T-helper 2 cell treated with Interferon-gamma antibody and Interleukin-4, amounts not matched to agents 5 μg/mL and 100 μg/mL, for 36 hours (primary cell): ENCODE results near the gene ARL14EP.

Source experiments
- DNase-seq: peaks from one replicate; pipeline ENCODE4 v3.0.0; 2021; ENCODE audit warnings: low spot score
- H3K27ac Mint-ChIP-seq: one replicate; pipeline ENCODE4 v1.8.0; 2021; ENCODE audit warnings: mild to moderate bottlenecking, mixed read lengths
- H3K27me3 Mint-ChIP-seq: one replicate; pipeline ENCODE4 v1.8.0; 2021; ENCODE audit warnings: low read depth, mixed read lengths
- H3K36me3 Mint-ChIP-seq: one replicate; pipeline ENCODE4 v1.8.0; 2021; ENCODE audit warnings: low read depth, mixed read lengths
- H3K4me1 Mint-ChIP-seq: one replicate; pipeline ENCODE4 v1.8.0; 2021; ENCODE audit warnings: low read depth, mixed read lengths
- H3K4me3 Mint-ChIP-seq: one replicate; pipeline ENCODE4 v1.8.0; 2022; ENCODE audit warnings: mild to moderate bottlenecking, moderate library complexity, mixed read lengths
- H3K9me3 Mint-ChIP-seq: one replicate; pipeline ENCODE4 v1.8.0; 2021; ENCODE audit warnings: mixed read lengths

The ARL14EP gene

GRCh38 chr11:30322826-30323710 is at the start of gene ARL14EP:
Gene ARL14EP (plus strand): TSS chr11:30323104. CDS start chr11:30330949, 7,845 bp downstream.
- peak within 1 kb of the TSS; percentile 100 for H3K4me3 Mint-ChIP-seq
- H3K36me3 Mint-ChIP-seq, result peaks cover 18% of the 10 kb centered on the region
- DNase-seq, result peak; percentile 92
- no peaks in the 10 kb centered on the region for H3K9me3 Mint-ChIP-seq
- peaks cover 3% of the 10 kb centered on the region for H3K27me3 Mint-ChIP-seq
- peaks cover 29% of the 10 kb centered on the region for H3K4me1 Mint-ChIP-seq
- peak within 1 kb of the TSS; percentile 99 for H3K27ac Mint-ChIP-seq

DNA sequence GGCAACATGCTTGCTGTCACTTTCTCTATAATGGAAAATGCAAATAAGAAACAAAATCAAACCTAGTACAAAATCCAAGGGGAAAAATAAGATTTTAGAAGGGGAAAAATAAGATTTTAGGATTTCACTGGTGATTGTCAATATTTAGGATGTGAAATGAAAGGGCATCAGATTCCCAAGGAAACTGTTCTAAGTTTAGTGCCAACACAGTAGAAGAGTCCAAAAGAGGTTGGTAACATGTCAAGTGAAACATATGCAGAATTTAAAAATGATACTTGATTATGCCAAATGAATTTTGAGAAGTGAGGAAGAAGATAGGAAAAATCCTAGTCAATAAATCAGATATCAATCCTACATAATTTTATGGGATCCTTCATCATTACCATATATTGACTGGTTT is 45.7 kb upstream of the ARL14EP start:
- no peak overlapping the region for H3K27ac Mint-ChIP-seq
- peaks cover 8% of the 10 kb centered on the region for H3K4me1 Mint-ChIP-seq
- H3K9me3 Mint-ChIP-seq, result no peaks in the 10 kb centered on the region
- no peak for DNase-seq
- peaks cover 2% of the 10 kb centered on the region for H3K27me3 Mint-ChIP-seq
- H3K4me3 Mint-ChIP-seq, result no peak overlapping the region
- H3K36me3 Mint-ChIP-seq, result no peaks in the 10 kb centered on the region

GRCh38 chr11:30279796-30280195 is 43.1 kb upstream of the ARL14EP start:
- H3K9me3 Mint-ChIP-seq, result no peaks in the 10 kb centered on the region
- peaks cover 15% of the 10 kb centered on the region for H3K4me1 Mint-ChIP-seq
- no peak overlapping the region for H3K27ac Mint-ChIP-seq
- DNase-seq, result no peak
- H3K36me3 Mint-ChIP-seq, result no peaks in the 10 kb centered on the region
- peaks cover 3% of the 10 kb centered on the region for H3K27me3 Mint-ChIP-seq
- H3K4me3 Mint-ChIP-seq, result no peak overlapping the region

DNA sequence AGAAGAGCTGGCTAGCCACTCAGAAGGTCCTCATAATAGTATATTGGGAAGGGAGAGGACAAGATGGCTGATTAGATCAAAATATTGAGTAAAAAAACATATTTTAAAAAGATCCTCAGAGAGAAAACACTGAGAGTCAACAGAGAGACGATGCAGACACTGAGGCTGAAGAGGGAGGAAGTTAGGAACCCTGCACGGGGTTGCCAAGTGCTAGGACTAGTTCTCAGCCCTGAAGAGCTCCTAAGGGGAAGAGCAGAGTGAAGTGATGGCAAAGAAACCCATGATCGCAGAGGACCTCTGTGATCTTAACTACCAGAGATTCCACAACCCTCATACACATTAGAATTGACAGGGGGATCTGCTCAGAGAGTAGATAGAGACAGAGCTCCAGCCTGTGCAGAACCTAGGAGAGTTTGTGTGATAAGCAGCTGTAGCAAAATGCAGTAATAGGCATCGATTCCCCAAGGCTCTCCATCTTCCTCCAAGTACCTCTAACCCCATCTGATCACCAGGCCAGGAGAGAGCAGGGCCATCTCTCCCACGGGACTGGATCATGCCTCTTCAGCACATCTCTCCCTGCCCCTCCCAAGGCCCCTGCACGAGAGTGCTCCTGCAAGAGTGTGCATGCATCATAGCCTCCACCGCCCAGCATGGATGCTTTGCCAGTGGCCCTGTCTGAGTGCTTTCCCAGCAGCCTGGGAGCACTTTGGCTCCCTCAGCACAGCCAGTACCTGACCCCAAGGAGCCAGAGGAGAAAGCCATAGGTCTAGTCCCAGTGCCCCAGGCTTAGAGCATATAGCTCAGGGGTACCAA is 41.2 kb upstream of the ARL14EP start:
- peaks cover 5% of the 10 kb centered on the region for H3K27me3 Mint-ChIP-seq
- peaks cover 15% of the 10 kb centered on the region for H3K4me1 Mint-ChIP-seq
- no peak for DNase-seq
- no peaks in the 10 kb centered on the region for H3K36me3 Mint-ChIP-seq
- H3K9me3 Mint-ChIP-seq, result no peaks in the 10 kb centered on the region
- no peak overlapping the region for H3K27ac Mint-ChIP-seq
- H3K4me3 Mint-ChIP-seq, result peak overlapping the region; percentile 39

- Mint-ChIP-seq H3K9me3 (no peaks in the 10 kb centered on the region), H3K27ac (no peak overlapping the region), H3K36me3 (no peaks in the 10 kb centered on the region), H3K4me1 (peaks cover 15% of the 10 kb centered on the region), H3K27me3 (peaks cover 5% of the 10 kb centered on the region), H3K4me3 (peak overlapping the region; percentile 39)
- DNase-seq, result no peak
Observed at GRCh38 chr11:30282289-30282631, 40.6 kb upstream of the ARL14EP start.

DNA sequence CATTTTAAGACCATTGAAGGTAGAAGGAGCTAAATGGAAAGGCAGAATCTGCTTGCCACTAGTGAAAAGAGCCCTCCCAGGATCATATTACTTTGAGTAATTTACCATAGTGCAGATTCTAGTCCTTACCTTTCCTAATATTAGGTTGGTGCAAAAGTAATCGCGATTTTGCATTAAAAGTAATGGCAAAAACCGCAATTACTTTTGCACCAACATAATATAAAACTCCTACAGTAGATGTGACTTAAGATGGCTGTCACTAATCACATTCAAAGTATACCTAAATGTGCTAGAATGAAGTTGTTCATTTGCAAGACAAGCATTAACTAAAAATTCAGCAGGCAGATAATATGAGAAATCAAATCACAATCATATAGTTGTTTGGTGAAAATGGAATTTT is 38.1 kb upstream of the ARL14EP start:
- Mint-ChIP-seq H3K4me3 (no peak overlapping the region), H3K4me1 (peaks cover 15% of the 10 kb centered on the region), H3K9me3 (no peaks in the 10 kb centered on the region), H3K27me3 (peaks cover 5% of the 10 kb centered on the region), H3K36me3 (no peaks in the 10 kb centered on the region), H3K27ac (no peak overlapping the region)
- no peak for DNase-seq

GRCh38 chr11:30285416-30286121 is 37.3 kb upstream of the ARL14EP start:
- H3K4me1 Mint-ChIP-seq, result peaks cover 15% of the 10 kb centered on the region
- H3K9me3 Mint-ChIP-seq, result no peaks in the 10 kb centered on the region
- no peak for DNase-seq
- H3K4me3 Mint-ChIP-seq, result no peak overlapping the region
- H3K27ac Mint-ChIP-seq, result no peak overlapping the region
- peaks cover 5% of the 10 kb centered on the region for H3K27me3 Mint-ChIP-seq
- no peaks in the 10 kb centered on the region for H3K36me3 Mint-ChIP-seq

- H3K36me3 Mint-ChIP-seq, result no peaks in the 10 kb centered on the region
Observed at GRCh38 chr11:30291331-30291730, 31.6 kb upstream of the ARL14EP start.

GRCh38 chr11:30292545-30292944 is 30.4 kb upstream of the ARL14EP start:
- H3K36me3 Mint-ChIP-seq, result no peaks in the 10 kb centered on the region
- H3K27ac Mint-ChIP-seq, result no peak overlapping the region
- H3K27me3 Mint-ChIP-seq, result peaks cover 4% of the 10 kb centered on the region

More at GRCh38 chr11:30291331-30291730, 31.6 kb upstream of the ARL14EP start:
- Mint-ChIP-seq H3K9me3 (no peaks in the 10 kb centered on the region), H3K4me3 (no peak overlapping the region), H3K27ac (no peak overlapping the region), H3K4me1 (no peaks in the 10 kb centered on the region), H3K27me3 (peaks cover 4% of the 10 kb centered on the region)
- DNase-seq, result no peak

DNA sequence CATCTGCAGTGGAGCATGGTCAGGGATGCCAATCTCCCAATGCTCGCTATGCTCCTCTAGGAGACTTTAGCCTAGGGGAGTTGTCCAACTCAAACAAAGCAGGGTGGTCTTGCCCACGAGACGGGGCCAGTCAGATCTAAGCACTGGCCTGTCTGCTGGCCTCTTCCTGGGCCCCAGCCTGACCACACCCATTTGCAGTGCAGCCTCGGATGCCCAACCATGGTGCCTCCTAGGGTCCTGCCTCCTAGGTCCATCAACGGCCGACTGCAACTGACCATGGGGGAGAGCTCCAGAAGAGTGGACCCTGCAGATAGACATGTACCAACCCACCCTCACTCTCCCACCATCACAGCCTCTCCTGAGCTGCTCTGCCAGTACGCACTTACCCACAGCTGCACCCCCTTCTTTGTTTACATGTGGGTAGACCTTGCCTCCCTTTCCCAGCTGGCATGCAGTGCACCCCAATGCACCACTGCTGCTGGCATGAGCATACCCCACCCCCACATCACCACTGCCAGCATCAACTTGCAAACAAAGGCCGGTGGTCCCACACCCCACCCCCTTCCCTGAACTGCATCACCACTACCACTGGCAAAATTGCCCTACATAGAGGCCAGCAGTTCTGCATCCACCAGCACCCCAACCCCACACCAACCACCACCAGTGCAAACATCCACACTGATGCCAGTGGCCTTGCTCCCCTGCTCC is 27.6 kb upstream of the ARL14EP start:
- no peak for DNase-seq
- Mint-ChIP-seq H3K36me3 (no peaks in the 10 kb centered on the region), H3K27ac (no peak overlapping the region), H3K9me3 (no peaks in the 10 kb centered on the region), H3K4me1 (no peaks in the 10 kb centered on the region), H3K4me3 (no peak overlapping the region), H3K27me3 (peaks cover 17% of the 10 kb centered on the region)

More at GRCh38 chr11:30292545-30292944, 30.4 kb upstream of the ARL14EP start:
- no peaks in the 10 kb centered on the region for H3K4me1 Mint-ChIP-seq
- DNase-seq, result no peak
- no peaks in the 10 kb centered on the region for H3K9me3 Mint-ChIP-seq
- H3K4me3 Mint-ChIP-seq, result no peak overlapping the region

GRCh38 chr11:30304620-30305019 is 18.3 kb upstream of the ARL14EP start:
- H3K27ac Mint-ChIP-seq, result no peak overlapping the region
- H3K4me1 Mint-ChIP-seq, result no peaks in the 10 kb centered on the region
- no peaks in the 10 kb centered on the region for H3K36me3 Mint-ChIP-seq
- DNase-seq, result no peak
- no peak overlapping the region for H3K4me3 Mint-ChIP-seq
- no peaks in the 10 kb centered on the region for H3K9me3 Mint-ChIP-seq
- peaks cover 14% of the 10 kb centered on the region for H3K27me3 Mint-ChIP-seq

- Mint-ChIP-seq H3K27ac (no peak overlapping the region), H3K36me3 (no peaks in the 10 kb centered on the region), H3K27me3 (peaks cover 24% of the 10 kb centered on the region), H3K4me1 (no peaks in the 10 kb centered on the region), H3K9me3 (no peaks in the 10 kb centered on the region), H3K4me3 (no peak overlapping the region)
- no peak for DNase-seq
Observed at GRCh38 chr11:30310623-30311022, 12.3 kb upstream of the ARL14EP start.

- Mint-ChIP-seq H3K4me3 (no peak overlapping the region), H3K27ac (no peak overlapping the region), H3K36me3 (no peaks in the 10 kb centered on the region), H3K4me1 (no peaks in the 10 kb centered on the region), H3K27me3 (peaks cover 26% of the 10 kb centered on the region), H3K9me3 (no peaks in the 10 kb centered on the region)
- no peak for DNase-seq
Observed at GRCh38 chr11:30311189-30311588, 11.7 kb upstream of the ARL14EP start.
